HepG2 (cell line): Measurements from ENCODE around the gene NPBWR2. TPM values are rescaled to one million over a fixed set of nuclear protein-coding genes. Genes with fewer than 3 reads are reported as not detected.
A peak's percentile ranks its signal among the peaks of the same experiment; 100 is the strongest.

Experiments used
- ARHGAP35 ChIP-seq: sonication (generic); formaldehyde crosslinking; IDR thresholded peaks from 2 replicates; pipeline ENCODE4 v1.9.0; 2022; ENCODE audit warnings: mild to moderate bottlenecking, inconsistent platforms, moderate library complexity, missing genetic modification reagents, borderline replicate concordance
- ARNT ChIP-seq: fragments of 450-650 bp; IDR thresholded peaks from 2 replicates; pipeline ENCODE4 v1.6.1; 2017
- BATF2 ChIP-seq: sonication (generic); formaldehyde crosslinking; IDR thresholded peaks from 2 replicates; pipeline ENCODE4 v1.8.0; 2022; ENCODE audit warnings: mild to moderate bottlenecking, missing genetic modification reagents, moderate library complexity
- BORCS8-MEF2B ChIP-seq: sonication (generic); formaldehyde crosslinking; IDR thresholded peaks from 2 replicates; pipeline ENCODE4 v1.8.0; 2022; ENCODE audit warnings: mild to moderate bottlenecking, missing genetic modification reagents
- BRF2 ChIP-seq: sonication (generic); formaldehyde crosslinking; IDR thresholded peaks from 2 replicates; pipeline ENCODE4 v1.8.1; 2022; ENCODE audit warnings: mild to moderate bottlenecking, missing genetic modification reagents
- CCAR2 ChIP-seq: fragments of 200-400 bp; formaldehyde crosslinking; optimal IDR thresholded peaks from 2 replicates; pipeline ENCODE3; 2018; ENCODE audit warnings: low read depth, mild to moderate bottlenecking, low read length, moderate library complexity
- ERF ChIP-seq: IDR thresholded peaks from 2 replicates; pipeline ENCODE4 v1.6.1; 2018; ENCODE audit warnings: missing biosample characterization, missing genetic modification reagents
- FOXA1 ChIP-seq, 2 experiments: fragments of 450-650 bp in 1 of 2; sonication (generic) in 1 of 2; formaldehyde crosslinking in 1 of 2; IDR thresholded peaks; 2 replicates each; pipeline versions ENCODE4 v1.4.0 to v1.6.1; 2016 to 2020; ENCODE audit warnings: missing genetic modification reagents in 1 of 2
- HNRNPK ChIP-seq: fragments of 200-400 bp; formaldehyde crosslinking; IDR thresholded peaks from 2 replicates; pipeline ENCODE4 v1.6.1; 2018; ENCODE audit warnings: low read length, low read depth, moderate library complexity, mild to moderate bottlenecking; ENCODE audit not compliant: poor library complexity, severe bottlenecking
- KLF9 ChIP-seq: IDR thresholded peaks from 2 replicates; pipeline ENCODE4 v1.6.1; 2016; ENCODE audit warnings: low read depth
- MAFK ChIP-seq, 2 experiments: IDR thresholded peaks in 1 of 2; conservative IDR thresholded peaks in 1 of 2; 2 replicates each; pipeline ENCODE4 v1.6.1; 2011; ENCODE audit warnings: improper control_type of control experiment in 2 of 2, low read length in 2 of 2
- MBD4 ChIP-seq: IDR thresholded peaks from 2 replicates; pipeline ENCODE4 v1.6.1; 2012; ENCODE audit warnings: low read length, inconsistent platforms, borderline replicate concordance
- MXI1 ChIP-seq: IDR thresholded peaks from 3 replicates; pipeline ENCODE4 v1.6.1; 2012; ENCODE audit warnings: low read depth, low read length, inconsistent platforms, borderline replicate concordance
- NFE2 ChIP-seq: sonication (generic); formaldehyde crosslinking; IDR thresholded peaks from 2 replicates; pipeline ENCODE4 v1.4.0; 2020; ENCODE audit warnings: missing genetic modification reagents
- NR1H2 ChIP-seq: sonication (generic); formaldehyde crosslinking; IDR thresholded peaks from 2 replicates; pipeline ENCODE4 v1.8.1; 2022; ENCODE audit warnings: low read depth, missing genetic modification reagents, borderline replicate concordance
- NR2F1 ChIP-seq, 2 experiments: fragments of 450-650 bp in 1 of 2; formaldehyde crosslinking in 1 of 2; IDR thresholded peaks; 2 replicates each; pipeline versions ENCODE4 v1.5.0 to v1.6.1; 2016 to 2020; ENCODE audit warnings: mild to moderate bottlenecking in 1 of 2, missing compliant biosample characterization in 1 of 2, missing genetic modification reagents in 1 of 2, moderate library complexity in 1 of 2
- PAF1 ChIP-seq: IDR thresholded peaks from 2 replicates; pipeline ENCODE4 v1.6.1; 2016; ENCODE audit warnings: missing genetic modification reagents, missing compliant biosample characterization
- REPIN1 ChIP-seq: sonication (generic); formaldehyde crosslinking; IDR thresholded peaks from 2 replicates; pipeline ENCODE4 v1.8.0; 2022; ENCODE audit warnings: missing genetic modification reagents, low read depth, mild to moderate bottlenecking, borderline replicate concordance
- RFX1 ChIP-seq: fragments of 450-650 bp; IDR thresholded peaks from 2 replicates; pipeline ENCODE4 v1.6.1; 2017
- SATB2 ChIP-seq: sonication (generic); formaldehyde crosslinking; IDR thresholded peaks from 2 replicates; pipeline ENCODE4 v1.5.0; 2020; ENCODE audit warnings: missing genetic modification reagents
- SMYD3 ChIP-seq: sonication (generic); formaldehyde crosslinking; IDR thresholded peaks from 2 replicates; pipeline ENCODE4 v1.8.1; 2023; ENCODE audit warnings: mild to moderate bottlenecking, missing genetic modification reagents
- TCF12 ChIP-seq, 2 experiments: fragments of 450-650 bp in 1 of 2; sonication (generic) in 1 of 2; formaldehyde crosslinking in 1 of 2; IDR thresholded peaks; 2 replicates each; pipeline versions ENCODE4 v1.6.1 to v1.8.0; 2017 to 2022; ENCODE audit warnings: antibody characterized with exemption in 1 of 2, mild to moderate bottlenecking in 1 of 2, missing genetic modification reagents in 1 of 2, moderate library complexity in 1 of 2
- TCF7 ChIP-seq: sonication (generic); IDR thresholded peaks from 2 replicates; pipeline ENCODE4 v1.6.1; 2016; ENCODE audit warnings: antibody characterized with exemption, low read depth
- ZFP36 ChIP-seq: fragments of 150-350 bp; IDR thresholded peaks from 2 replicates; pipeline ENCODE4 v1.6.1; 2018; ENCODE audit warnings: borderline replicate concordance, low read length, low read depth; ENCODE audit not compliant: partially characterized antibody
- ZNF556 ChIP-seq: sonication (generic); formaldehyde crosslinking; IDR thresholded peaks from 2 replicates; pipeline ENCODE4 v1.4.0; 2020; ENCODE audit warnings: mild to moderate bottlenecking, missing genetic modification reagents, borderline replicate concordance
- ZNF563 ChIP-seq: sonication (generic); formaldehyde crosslinking; IDR thresholded peaks from 2 replicates; pipeline ENCODE4 v1.8.0; 2022; ENCODE audit warnings: mild to moderate bottlenecking, moderate library complexity, missing genetic modification reagents
- ZNF670 ChIP-seq: sonication (generic); formaldehyde crosslinking; IDR thresholded peaks from 2 replicates; pipeline ENCODE4 v1.8.0; 2022; ENCODE audit warnings: mild to moderate bottlenecking, missing genetic modification reagents, borderline replicate concordance
- ZNF878 ChIP-seq: sonication (generic); formaldehyde crosslinking; IDR thresholded peaks from 2 replicates; pipeline ENCODE4 v1.8.1; 2023; ENCODE audit warnings: mild to moderate bottlenecking, missing genetic modification reagents, moderate library complexity
- ZSCAN20 ChIP-seq: sonication (generic); formaldehyde crosslinking; IDR thresholded peaks from 2 replicates; pipeline ENCODE4 v1.4.0; 2020; ENCODE audit warnings: missing genetic modification reagents, mild to moderate bottlenecking, borderline replicate concordance
- ZSCAN21 ChIP-seq: sonication (generic); formaldehyde crosslinking; IDR thresholded peaks from 2 replicates; pipeline ENCODE4 v1.8.0; 2022; ENCODE audit warnings: mild to moderate bottlenecking, missing genetic modification reagents, moderate library complexity, borderline replicate concordance
- polyA plus RNA-seq, 8 experiments: library from polyadenylated mRNA; depleted of rRNA in 3 of 8; stranded (reverse) in 7 of 8; unstranded in 1 of 8; fragments of >200 nt; fragmentation: Illumina TruSeq in 4 of 8; extraction: Trizol in 4 of 8; gene quantifications; 2 replicates each; pipeline versions ENCODE4 v1.2.1 to v1.2.3, GENCODE V29; 2011 to 2016; ENCODE audit warnings: low read depth in 4 of 8, missing spikeins in 1 of 8, mixed read lengths in 1 of 8; ENCODE audit not compliant: insufficient read depth in 1 of 8
- total RNA-seq, 5 experiments: library from RNA; depleted of rRNA; stranded (reverse); fragments of >200 nt; fragmentation: Illumina TruSeq; extraction: Trizol; gene quantifications; 2 replicates each; pipeline ENCODE4 v1.2.3, GENCODE V29; 2016; ENCODE audit warnings: low read depth in 1 of 5

NPBWR2 gene
- total and polyA plus RNA-seq, 2 of the 13 experiments (the other 11 are each of a cell fraction or from before 2014, with no cell fraction given) = not detected

GRCh38 chr20:64101731-64102621 lies 5.4 kb downstream of the NPBWR2 start (continued):
- TF ChIP-seq TCF7 = no peak
- no peak for TF ChIP-seq HNRNPK
- TF ChIP-seq PAF1 = no peak
- TF ChIP-seq ZSCAN20 (CRISPR knock-in tag) = no peak
- no peak for TF ChIP-seq FOXA1 (IDR thresholded peaks at IDR 0.05)
- no peak for TF ChIP-seq FOXA1 (CRISPR knock-in tag; IDR thresholded peaks at IDR 0.05)
- TF ChIP-seq MAFK (conservative IDR thresholded peaks at IDR 0.05 in 1 of 2, IDR thresholded peaks at IDR 0.05 in 1 of 2; ENCODE audit: low read length in 2 of 2) = no peak
- peak; percentile 84; the same call in 1 of the 2 replicates for TF ChIP-seq ZNF556 (CRISPR knock-in tag)
- no peak for TF ChIP-seq ZNF563 (CRISPR knock-in tag)
- no peak for TF ChIP-seq MBD4
- TF ChIP-seq ZSCAN21 (CRISPR knock-in tag) = peak; percentile 54; the same call in 1 of the 2 replicates
- TF ChIP-seq ARNT = no peak
- no peak for TF ChIP-seq SATB2 (CRISPR knock-in tag)
- TF ChIP-seq SMYD3 = no peak
- no peak for TF ChIP-seq CCAR2
- TF ChIP-seq BRF2 (CRISPR knock-in tag) = no peak
- TF ChIP-seq ERF (CRISPR knock-in tag) = 0 out of 2 replicates have a peak, but pooled peaks have one; percentile 21
- no peak for TF ChIP-seq REPIN1
- no peak for TF ChIP-seq NFE2 (CRISPR knock-in tag)
- no peak for TF ChIP-seq ZFP36
- no peak for TF ChIP-seq ZNF878 (CRISPR knock-in tag)
- TF ChIP-seq RFX1 = no peak
- TF ChIP-seq ZNF670 (CRISPR knock-in tag) = no peak
- no peak for TF ChIP-seq NR1H2 (CRISPR knock-in tag)
- no peak for TF ChIP-seq TCF12 (IDR thresholded peaks at IDR 0.05)
- no peak for TF ChIP-seq TCF12 (CRISPR knock-in tag; IDR thresholded peaks at IDR 0.05)
- no peak for TF ChIP-seq NR2F1 (CRISPR knock-in tag; IDR thresholded peaks at IDR 0.05)
- peak; percentile 40; the same call in 1 of the 2 replicates for TF ChIP-seq BORCS8-MEF2B (CRISPR knock-in tag)
- TF ChIP-seq ARHGAP35 (CRISPR knock-in tag) = no peak
- no peak for TF ChIP-seq KLF9 (CRISPR knock-in tag)
- no peak for TF ChIP-seq MXI1
- TF ChIP-seq BATF2 = no peak
